GM19023 (cell line): ENCODE results near the gene BLM.

ENCODE experiments used
- ATAC-seq: cut with Tn5 transposase; IDR thresholded peaks from one replicate; pipeline ENCODE4 v1.9.1; 2021; ENCODE audit warnings: mild to moderate bottlenecking, moderate library complexity; ENCODE audit not compliant: unreplicated experiment

The BLM gene

GRCh38 chr15:90782442-90782841, 65.3 kb downstream of the BLM start:
- no peak for ATAC-seq

- ATAC-seq = no peak
Observed at GRCh38 chr15:90787881-90788280, 70.7 kb downstream of the BLM start.

GRCh38 chr15:90789462-90789861, 72.3 kb downstream of the BLM start:
- ATAC-seq = no peak

DNA sequence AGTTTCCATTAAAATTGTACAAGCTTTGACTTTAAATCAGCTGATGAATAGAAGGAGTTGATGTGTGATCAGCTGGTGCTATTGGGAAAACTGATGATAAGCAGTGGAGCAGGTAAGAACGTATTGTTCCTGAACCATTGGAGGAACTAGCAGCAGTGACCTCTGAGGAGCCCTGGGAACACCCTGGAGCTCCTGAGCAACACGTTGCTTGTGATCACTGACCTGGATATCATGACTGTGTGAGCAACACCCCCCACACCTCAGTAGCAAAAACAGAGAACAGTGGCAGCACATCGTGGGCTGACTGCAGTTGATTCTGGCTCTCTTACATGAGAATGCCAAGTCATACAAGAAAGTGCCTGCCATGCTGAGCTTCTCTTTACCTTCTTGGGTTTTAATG, 72.9 kb downstream of the BLM start:
- no peak for ATAC-seq

GRCh38 chr15:90790561-90790960, 73.4 kb downstream of the BLM start:
- no peak for ATAC-seq

- ATAC-seq = no peak
Observed at GRCh38 chr15:90794538-90794937, 77.4 kb downstream of the BLM start.

DNA sequence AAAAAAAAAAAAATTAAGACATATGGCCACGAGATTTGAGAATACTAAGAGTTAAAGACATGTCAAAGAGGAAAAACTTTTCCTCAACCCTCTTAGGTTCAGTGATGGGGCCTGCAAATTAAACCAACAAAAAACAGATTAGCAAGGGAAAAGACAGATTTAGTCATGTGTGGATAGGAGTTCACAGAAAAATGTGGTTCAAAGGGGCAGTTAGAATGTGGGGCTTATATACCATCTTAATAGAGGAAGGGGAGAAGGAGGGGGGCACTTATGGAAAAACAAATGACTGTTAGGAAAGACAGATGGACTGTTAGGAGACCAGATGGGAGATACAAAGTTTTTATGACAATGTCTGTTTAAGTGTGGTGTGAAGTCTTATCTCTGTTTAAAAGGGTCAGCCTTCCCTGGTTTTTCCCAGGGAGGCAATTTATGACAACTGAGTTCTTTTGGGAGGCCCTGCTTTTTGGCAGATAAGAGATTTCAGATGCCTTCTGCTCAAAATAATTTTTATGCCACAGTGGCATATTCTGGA, 82.6 kb downstream of the BLM start:
- no peak for ATAC-seq

GRCh38 chr15:90801803-90802202, 84.7 kb downstream of the BLM start:
- ATAC-seq = no peak

GRCh38 chr15:90807074-90807785, 90.1 kb downstream of the BLM start:
- ATAC-seq = no peak

GRCh38 chr15:90807786-90808086, 90.6 kb downstream of the BLM start:
- ATAC-seq = no peak

- ATAC-seq = no peak
Observed at GRCh38 chr15:90808517-90809235, 91.5 kb downstream of the BLM start.

DNA sequence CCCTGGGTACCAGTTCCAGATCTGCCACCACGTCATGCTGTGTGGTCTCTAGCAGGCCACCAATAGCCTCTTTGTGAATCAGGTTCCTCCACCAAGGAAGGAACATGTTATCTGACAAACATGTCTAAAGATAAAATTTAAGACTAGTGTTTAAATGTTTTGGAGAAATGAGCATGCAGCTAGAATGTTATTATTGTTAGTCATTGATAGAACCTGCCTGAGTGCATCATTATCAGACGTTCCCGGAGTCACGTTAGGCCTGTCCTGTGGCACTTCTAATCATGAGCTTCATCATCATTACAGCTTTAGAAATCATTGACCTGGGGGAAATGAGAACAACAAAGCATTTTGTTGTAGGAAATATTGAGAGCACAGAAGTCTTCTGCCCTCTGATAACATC, 92.4 kb downstream of the BLM start:
- no peak for ATAC-seq

DNA sequence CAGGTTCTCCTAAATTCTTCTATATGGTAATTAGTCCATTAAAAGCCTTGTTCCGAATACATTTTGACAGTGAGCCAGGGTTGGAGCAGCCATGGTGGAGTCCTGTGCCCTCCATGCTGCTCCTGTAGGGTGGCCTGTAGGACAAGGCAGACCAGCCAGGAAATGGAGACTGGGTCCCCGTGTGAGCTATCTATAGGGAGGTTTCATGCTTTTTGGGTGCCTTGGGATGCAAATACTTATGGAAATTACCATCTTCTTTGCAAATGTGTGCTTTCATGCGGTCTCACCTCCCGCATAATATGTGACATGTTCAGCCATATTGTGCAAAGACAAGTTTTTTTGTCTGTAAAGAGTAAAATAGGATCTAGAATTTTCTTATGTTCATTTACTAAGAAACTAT, 93.2 kb downstream of the BLM start:
- no peak for ATAC-seq

- no peak for ATAC-seq
Observed at GRCh38 chr15:90812171-90812957, 95.2 kb downstream of the BLM start.

GRCh38 chr15:90812958-90813265, 95.8 kb downstream of the BLM start:
- ATAC-seq = no peak

DNA sequence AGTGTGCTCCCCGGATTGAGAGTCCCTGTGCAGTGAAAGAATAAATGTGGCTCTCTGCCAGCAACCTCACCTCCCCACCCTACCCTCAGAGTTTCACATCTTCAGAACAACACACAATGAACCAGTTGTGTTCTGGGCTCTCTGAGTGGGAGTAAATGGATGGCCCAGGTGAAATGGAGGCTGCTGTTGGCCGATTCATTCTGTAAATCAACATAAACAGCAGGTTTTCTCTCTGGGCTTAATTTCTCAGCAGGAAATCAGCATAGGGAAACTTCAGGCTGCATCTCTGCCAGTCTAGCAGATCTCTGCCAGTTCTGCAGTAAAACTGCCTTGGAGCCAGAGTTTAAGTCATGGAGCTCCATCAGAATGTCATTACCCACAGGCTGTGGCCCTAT, 96.6 kb downstream of the BLM start:
- no peak for ATAC-seq

DNA sequence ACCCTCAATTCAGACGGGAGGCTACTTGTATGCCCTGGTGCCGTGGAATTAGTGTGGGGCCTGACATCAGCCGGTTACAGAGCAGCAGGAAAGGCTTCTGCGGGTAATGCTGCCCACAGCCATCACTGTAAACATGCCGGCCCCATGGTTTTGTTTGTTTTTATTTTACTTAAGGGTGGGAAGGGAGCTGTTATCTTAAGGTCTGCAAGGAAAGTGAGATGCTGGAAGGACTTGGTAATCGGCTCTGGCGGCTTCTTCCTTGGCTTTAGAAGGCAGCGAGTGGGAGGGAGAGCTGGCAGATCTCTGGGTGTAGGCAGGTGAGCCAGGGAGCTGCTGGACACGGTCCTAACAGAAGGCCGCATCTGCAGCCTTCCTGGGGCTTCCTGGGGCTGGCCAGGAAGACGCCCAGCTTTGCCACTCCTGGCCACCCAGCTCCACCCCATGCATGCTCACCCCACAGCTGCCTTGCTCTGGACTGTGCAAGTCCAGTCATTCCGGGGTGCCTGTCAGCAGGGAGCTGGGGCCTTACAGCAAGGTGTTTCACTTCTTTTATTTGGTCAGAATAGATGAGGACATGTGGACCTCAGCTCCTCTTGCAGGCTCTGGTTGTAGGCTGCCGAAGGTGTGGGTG, 97.2 kb downstream of the BLM start:
- no peak for ATAC-seq

- no peak for ATAC-seq
Observed at GRCh38 chr15:90816401-90817116, 99.4 kb downstream of the BLM start.

- ATAC-seq = no peak
Observed at GRCh38 chr15:90817117-90818057, 100.2 kb downstream of the BLM start.
